Measurements from ENCODE around the gene DTNB.

DTNB gene

DNA sequence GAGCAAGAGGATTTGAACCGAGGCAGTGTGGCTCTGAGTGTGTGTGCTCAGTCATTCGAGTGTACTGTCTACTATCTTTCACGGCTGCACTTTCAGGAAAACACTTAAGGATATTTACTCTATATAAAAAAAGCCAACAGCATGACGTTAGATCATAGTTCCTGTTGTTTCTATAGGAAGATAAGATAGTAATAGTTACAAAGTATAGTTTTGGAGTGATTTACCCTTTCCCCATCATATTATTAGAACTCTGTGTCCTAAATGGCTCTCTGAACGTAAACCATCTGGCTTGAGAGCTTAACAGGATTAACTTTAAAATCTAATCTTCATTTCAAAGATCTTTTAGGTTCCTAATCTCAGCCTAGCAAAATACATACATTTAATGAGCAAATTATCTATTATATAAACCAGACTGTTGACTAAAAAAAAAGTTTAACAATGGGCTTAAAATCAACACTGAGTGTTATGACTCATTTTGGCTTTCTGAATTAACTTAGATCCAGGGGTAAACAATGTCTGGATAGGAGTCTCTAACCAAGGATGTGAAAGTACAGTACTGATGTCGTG is 181.3 kb downstream of the DTNB start:
- no peak for TF ChIP-seq Cebpa-rat (IDR thresholded peaks at IDR 0.05)
- H3K4me2 ChIP-seq: no peak overlapping the region
- no peaks in the 10 kb centered on the region for H3K27me3 ChIP-seq
- peaks cover 0 to 15% (median 7%) of the 10 kb centered on the region in 10 experiments; a peak in 11 of 20 replicates for H3K4me1 ChIP-seq
- H4K20me1 ChIP-seq: no peaks in the 10 kb centered on the region
- no peak overlapping the region for H3K9ac ChIP-seq
- H3K27ac ChIP-seq: no peak overlapping the region
- H3K4me3 ChIP-seq: no peak overlapping the region
- H3K36me3 ChIP-seq: peaks cover 0 to 3% (median 0%) of the 10 kb centered on the region in 11 experiments; a peak in 3 of 22 replicates
- no peaks in the 10 kb centered on the region for H3K9me3 ChIP-seq (replicated peaks in 1 of 11)

DNA sequence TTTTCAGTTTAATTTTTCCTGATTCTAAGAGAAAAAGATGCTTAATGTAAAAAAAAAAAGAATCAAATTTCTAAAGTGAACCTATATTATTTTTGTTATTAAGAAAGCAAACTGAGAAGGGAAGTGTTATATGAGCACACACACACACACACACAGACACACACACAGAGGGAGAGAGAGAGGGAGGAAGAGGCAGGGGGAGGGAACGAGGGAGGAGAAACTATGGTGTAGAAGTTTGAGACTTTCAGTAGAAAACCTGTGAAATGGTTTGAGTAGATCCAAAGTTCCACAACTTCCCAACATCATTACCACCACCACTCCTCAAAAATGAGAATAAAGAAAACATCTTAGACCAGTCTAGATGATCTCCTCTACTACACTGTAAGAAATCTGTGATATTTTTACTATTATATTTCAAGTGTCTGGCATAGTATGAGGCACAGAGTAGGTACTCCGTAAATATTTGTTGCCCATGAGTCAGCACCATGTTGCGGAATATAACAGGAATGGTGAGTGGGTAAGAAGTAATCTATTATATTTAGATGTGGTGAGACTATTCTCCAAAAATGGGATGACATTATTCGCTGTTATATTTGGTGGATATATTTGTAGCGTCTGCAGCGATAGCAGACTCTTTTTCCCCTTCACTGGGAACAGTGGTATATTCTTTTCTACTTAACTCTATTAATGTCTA is 182.2 kb downstream of the DTNB start:
- H3K4me1 ChIP-seq: peaks cover 0 to 15% (median 7%) of the 10 kb centered on the region in 10 experiments; a peak in 11 of 20 replicates
- no peaks in the 10 kb centered on the region; a peak in 1 of 22 replicates for H3K36me3 ChIP-seq
- no peak for TF ChIP-seq Cebpa-rat (IDR thresholded peaks at IDR 0.05)
- H3K4me3 ChIP-seq: no peak overlapping the region
- H3K4me2 ChIP-seq: no peak overlapping the region
- no peak overlapping the region for H3K27ac ChIP-seq
- H3K9me3 ChIP-seq (replicated peaks in 1 of 11): no peaks in the 10 kb centered on the region
- no peak overlapping the region for H3K9ac ChIP-seq
- no peaks in the 10 kb centered on the region for H3K27me3 ChIP-seq
- H4K20me1 ChIP-seq: no peaks in the 10 kb centered on the region

DNA sequence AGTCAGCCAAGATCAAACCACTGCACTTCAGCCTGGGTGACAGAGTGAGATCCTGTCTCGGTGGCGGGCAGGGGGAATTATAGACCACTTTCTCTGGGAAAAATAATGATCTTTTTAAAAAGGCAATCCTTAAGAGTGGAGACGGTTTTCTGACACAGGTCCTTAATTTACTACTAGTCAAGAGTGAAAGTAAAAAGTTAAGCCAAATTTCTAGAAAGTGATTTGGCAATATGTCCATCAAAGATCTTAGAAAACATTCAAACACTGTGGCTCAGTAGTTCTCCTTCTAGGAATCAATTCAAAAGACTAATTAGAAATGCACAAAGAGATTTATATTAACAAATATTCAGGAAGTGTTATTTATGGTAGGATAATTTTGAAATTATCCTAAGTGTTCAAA is 183.2 kb downstream of the DTNB start:
- H3K4me2 ChIP-seq: peak overlapping the region in 4 of 11 experiments; percentile 20 to 62 (median 37); a peak in 6 of 22 replicates
- H3K36me3 ChIP-seq: no peaks in the 10 kb centered on the region; a peak in 1 of 22 replicates
- H3K4me3 ChIP-seq: no peak overlapping the region
- TF ChIP-seq Cebpa-rat (IDR thresholded peaks at IDR 0.05): no peak
- peak overlapping the region in 4 of 11 experiments; percentile 18 to 42 (median 28); a peak in 4 of 22 replicates for H3K27ac ChIP-seq
- H3K27me3 ChIP-seq: no peaks in the 10 kb centered on the region
- H3K9ac ChIP-seq: no peak overlapping the region
- no peaks in the 10 kb centered on the region for H3K9me3 ChIP-seq (replicated peaks in 1 of 11)
- H3K4me1 ChIP-seq: peaks cover 0 to 15% (median 4%) of the 10 kb centered on the region in 10 experiments; a peak in 7 of 20 replicates
- no peaks in the 10 kb centered on the region for H4K20me1 ChIP-seq

DNA sequence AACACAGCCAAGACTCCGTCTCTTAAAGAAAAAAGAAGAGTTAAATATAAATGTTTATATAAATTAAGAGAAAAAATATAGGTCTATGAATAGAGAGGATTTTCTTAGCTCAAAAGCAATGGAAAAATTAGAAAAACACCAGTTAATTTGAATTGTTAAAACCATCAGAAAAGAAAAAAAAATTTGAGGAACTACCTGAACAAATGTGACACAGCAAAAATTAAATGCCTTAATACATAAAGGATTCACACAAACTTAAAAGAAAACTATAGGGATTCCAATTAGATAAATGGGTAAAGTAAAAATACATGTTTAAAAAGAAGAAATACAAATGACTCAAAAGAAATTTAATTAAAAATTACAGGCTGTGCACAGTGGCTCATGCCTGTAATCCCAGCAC is 183.7 kb downstream of the DTNB start:
- H3K27me3 ChIP-seq: no peaks in the 10 kb centered on the region
- peak overlapping the region in 3 of 11 experiments; percentile 34 to 62 (median 40); a peak in 5 of 22 replicates for H3K4me2 ChIP-seq
- no peak overlapping the region for H3K4me3 ChIP-seq
- H3K9me3 ChIP-seq (replicated peaks in 1 of 11): no peaks in the 10 kb centered on the region
- H3K27ac ChIP-seq: peak overlapping the region in 4 of 11 experiments; percentile 18 to 42 (median 28); a peak in 3 of 22 replicates
- no peak for TF ChIP-seq Cebpa-rat (IDR thresholded peaks at IDR 0.05)
- H3K4me1 ChIP-seq: peaks cover 0 to 21% (median 5%) of the 10 kb centered on the region in 10 experiments; a peak in 12 of 20 replicates
- no peaks in the 10 kb centered on the region for H4K20me1 ChIP-seq
- no peaks in the 10 kb centered on the region; a peak in 1 of 22 replicates for H3K36me3 ChIP-seq
- H3K9ac ChIP-seq: no peak overlapping the region

DNA sequence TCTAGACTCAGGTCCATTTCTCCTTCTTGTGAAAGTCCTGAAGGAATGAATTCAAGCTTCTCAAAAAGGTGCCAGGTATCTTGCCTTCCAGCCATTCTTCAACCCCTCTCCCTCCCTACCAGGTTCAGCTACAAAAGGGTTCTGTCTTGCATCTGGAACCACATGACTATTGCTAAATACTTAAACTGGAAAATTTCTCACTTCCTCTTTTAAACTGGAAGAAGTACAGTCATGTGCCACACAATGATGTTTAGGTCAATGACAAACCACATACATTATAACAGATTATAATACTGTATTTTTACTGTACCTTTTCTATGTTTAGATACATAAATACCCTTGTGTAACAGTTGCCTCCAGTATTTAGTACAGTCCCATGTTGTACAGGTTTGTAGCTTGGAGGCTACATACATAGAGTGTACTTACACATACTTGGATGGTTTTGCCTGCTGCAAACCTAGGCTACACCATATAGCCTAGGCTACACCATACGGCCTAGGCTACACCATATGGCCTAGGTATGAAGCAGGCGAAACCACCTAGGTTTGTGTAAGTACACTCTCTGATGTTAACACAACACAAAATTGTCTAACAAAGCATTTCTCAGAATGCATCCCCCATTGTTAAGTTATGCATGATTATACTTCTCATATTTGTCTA is 189.6 kb downstream of the DTNB start:
- peak in 9 of 11 experiments; percentile 24 to 88 (median 73); a peak in 13 of 22 replicates for TF ChIP-seq Cebpa-rat (IDR thresholded peaks at IDR 0.05)
- H3K27ac ChIP-seq: peak overlapping the region; percentile 56 to 85 (median 73); a peak in 21 of 22 replicates
- H4K20me1 ChIP-seq: no peaks in the 10 kb centered on the region
- peaks cover 0 to 20% (median 6%) of the 10 kb centered on the region in 11 experiments; a peak in 10 of 22 replicates for H3K36me3 ChIP-seq
- no peaks in the 10 kb centered on the region for H3K27me3 ChIP-seq
- H3K9me3 ChIP-seq (replicated peaks in 1 of 11): no peaks in the 10 kb centered on the region
- no peak overlapping the region for H3K4me3 ChIP-seq
- H3K9ac ChIP-seq: peak overlapping the region in 7 of 11 experiments; percentile 5 to 60 (median 24); a peak in 7 of 22 replicates
- peak overlapping the region; percentile 42 to 88 (median 66) for H3K4me2 ChIP-seq
- peaks cover 14 to 40% (median 27%) of the 10 kb centered on the region in 10 experiments for H3K4me1 ChIP-seq

DNA sequence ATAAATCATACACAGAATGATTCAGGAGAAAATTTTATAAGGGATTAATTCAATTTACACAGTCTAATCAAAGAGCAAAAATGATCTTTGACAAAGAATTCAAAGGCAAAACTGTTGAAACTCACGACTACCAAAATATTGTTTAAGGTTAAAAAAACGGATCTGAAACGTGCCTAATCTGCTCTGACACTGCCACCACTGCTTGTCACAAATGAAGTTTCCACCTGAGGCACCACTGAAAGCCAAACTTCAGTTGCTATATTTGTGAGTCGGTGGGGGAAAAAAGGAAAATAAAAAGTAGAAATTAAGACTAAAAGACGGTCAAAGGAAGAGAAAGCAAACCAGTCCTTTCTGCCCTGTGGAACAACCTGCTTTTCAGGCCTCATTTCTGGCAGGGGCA is 191.0 kb downstream of the DTNB start:
- no peak overlapping the region for H3K9ac ChIP-seq
- H3K27me3 ChIP-seq: no peaks in the 10 kb centered on the region
- no peaks in the 10 kb centered on the region for H4K20me1 ChIP-seq
- peaks cover 14 to 40% (median 27%) of the 10 kb centered on the region in 10 experiments for H3K4me1 ChIP-seq
- TF ChIP-seq Cebpa-rat (IDR thresholded peaks at IDR 0.05): no peak
- peak overlapping the region in 5 of 11 experiments; percentile 4 to 47 (median 32); a peak in 6 of 22 replicates for H3K4me2 ChIP-seq
- H3K36me3 ChIP-seq: peaks cover 0 to 26% (median 9%) of the 10 kb centered on the region in 11 experiments; a peak in 13 of 22 replicates
- H3K9me3 ChIP-seq (replicated peaks in 1 of 11): no peaks in the 10 kb centered on the region
- H3K27ac ChIP-seq: peak overlapping the region in 9 of 11 experiments; percentile 13 to 85 (median 59); a peak in 17 of 22 replicates
- no peak overlapping the region for H3K4me3 ChIP-seq

DNA sequence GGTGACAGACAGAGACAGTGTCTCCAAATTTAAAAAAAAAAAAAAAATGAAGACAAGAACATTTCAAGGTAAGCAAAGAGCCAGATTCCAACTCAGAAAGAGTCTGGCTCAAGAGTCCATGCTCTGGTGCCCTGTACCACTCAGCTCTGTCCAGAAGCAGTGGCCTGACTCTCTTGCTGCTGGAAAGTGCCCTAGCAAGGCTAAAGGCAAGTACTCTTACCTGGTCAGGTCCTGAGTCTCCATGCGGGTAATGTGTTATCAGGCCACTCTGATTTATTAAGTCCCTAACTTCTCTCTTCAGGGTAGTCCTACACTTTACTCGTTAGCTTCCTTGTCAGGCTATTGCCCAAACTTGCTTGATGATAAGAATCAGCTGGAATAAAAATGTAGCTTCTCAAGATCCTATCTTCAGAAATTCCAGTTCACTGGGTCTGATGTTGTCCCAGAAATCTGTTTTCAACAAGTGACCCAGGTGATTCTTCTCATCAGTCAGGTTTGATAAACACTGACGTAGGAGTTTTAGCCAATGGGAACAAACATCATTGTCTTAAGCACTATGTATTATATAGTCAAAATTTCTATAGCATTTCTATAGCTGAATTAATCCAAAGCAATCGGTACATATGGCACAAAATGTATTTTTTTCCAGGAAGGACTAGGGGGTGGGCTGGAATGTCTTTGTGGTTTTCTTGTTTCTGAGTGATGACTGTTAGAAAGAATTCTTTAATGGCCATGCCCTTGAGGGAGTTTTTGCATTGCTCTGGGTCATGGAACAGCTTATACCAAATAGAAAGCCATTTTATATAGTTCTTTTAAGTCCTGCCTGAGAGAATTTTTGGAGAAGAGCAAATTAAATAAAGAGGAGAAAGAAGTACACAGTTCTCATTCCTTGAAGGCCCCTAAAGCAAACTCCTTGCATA is 191.7 kb downstream of the DTNB start:
- TF ChIP-seq Cebpa-rat (IDR thresholded peaks at IDR 0.05): no peak
- Histone ChIP-seq H3K27ac (peak overlapping the region in 7 of 11 experiments; percentile 13 to 85 (median 80); a peak in 12 of 22 replicates), H3K4me2 (peak overlapping the region in 5 of 11 experiments; percentile 4 to 47 (median 32); a peak in 7 of 22 replicates), H3K9ac (no peak overlapping the region), H3K4me1 (peaks cover 14 to 40% (median 27%) of the 10 kb centered on the region in 10 experiments), H4K20me1 (no peaks in the 10 kb centered on the region), H3K27me3 (no peaks in the 10 kb centered on the region), H3K36me3 (peaks cover 0 to 29% (median 12%) of the 10 kb centered on the region in 11 experiments; a peak in 16 of 22 replicates), H3K4me3 (no peak overlapping the region), H3K9me3 (replicated peaks in 1 of 11) (peaks cover 1 to 4% (median 3%) of the 10 kb centered on the region in 11 experiments; a peak in 20 of 22 replicates)

DNA sequence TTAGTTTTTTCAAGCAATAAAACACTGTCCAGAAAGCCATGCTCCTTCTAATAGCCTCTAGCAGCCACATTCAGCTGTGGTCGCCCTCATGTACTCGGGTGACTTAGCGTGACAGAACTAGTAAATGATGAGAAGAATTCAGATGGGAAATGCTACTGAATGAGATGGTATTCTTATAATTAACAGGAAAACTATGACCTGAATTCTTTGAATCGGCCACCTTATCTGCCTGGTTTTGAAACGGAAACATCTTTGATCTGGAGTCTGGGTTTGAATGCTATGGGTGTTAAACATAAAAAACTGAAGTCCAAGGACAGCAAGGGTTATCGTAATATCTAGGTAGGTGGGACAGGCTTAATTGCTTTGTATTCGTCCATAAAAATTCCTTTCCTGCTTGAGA is 192.8 kb downstream of the DTNB start:
- H3K4me1 ChIP-seq: peaks cover 14 to 40% (median 27%) of the 10 kb centered on the region in 10 experiments
- no peak overlapping the region for H3K27ac ChIP-seq

More for the DNA sequence above, 192.8 kb downstream of the DTNB start:
- Histone ChIP-seq H3K9ac (no peak overlapping the region), H4K20me1 (no peaks in the 10 kb centered on the region), H3K36me3 (peaks cover 3 to 40% (median 23%) of the 10 kb centered on the region in 11 experiments; a peak in 20 of 22 replicates), H3K9me3 (replicated peaks in 1 of 11) (peaks cover 12 to 15% (median 14%) of the 10 kb centered on the region in 11 experiments), H3K4me2 (no peak overlapping the region), H3K27me3 (no peaks in the 10 kb centered on the region), H3K4me3 (no peak overlapping the region)
- TF ChIP-seq Cebpa-rat (IDR thresholded peaks at IDR 0.05): no peak
